ENCODE results near the gene KDM1A.

The KDM1A gene

GRCh38 chr1:23116921-23117699 lies 97.8 kb downstream of the KDM1A start:
- Histone ChIP-seq H3K27ac (ENCODE audit: low read length) (no peak overlapping the region), H3K9me3 (ENCODE audit: insufficient read depth, low read depth, low read length) (no peaks in the 10 kb centered on the region), H3K4me1 (ENCODE audit: insufficient read depth, low read length) (0 out of 2 replicates have a peak, but pooled peaks cover 5% of the 10 kb centered on the region), H3K27me3 (ENCODE audit: insufficient read depth, low read length) (no peaks in the 10 kb centered on the region), H3K36me3 (ENCODE audit: insufficient read depth, low read depth, low read length) (no peaks in the 10 kb centered on the region), H3K9ac (ENCODE audit: low read depth, low read length) (no peak overlapping the region), H3K4me3 (ENCODE audit: low read length) (no peak overlapping the region)

DNA sequence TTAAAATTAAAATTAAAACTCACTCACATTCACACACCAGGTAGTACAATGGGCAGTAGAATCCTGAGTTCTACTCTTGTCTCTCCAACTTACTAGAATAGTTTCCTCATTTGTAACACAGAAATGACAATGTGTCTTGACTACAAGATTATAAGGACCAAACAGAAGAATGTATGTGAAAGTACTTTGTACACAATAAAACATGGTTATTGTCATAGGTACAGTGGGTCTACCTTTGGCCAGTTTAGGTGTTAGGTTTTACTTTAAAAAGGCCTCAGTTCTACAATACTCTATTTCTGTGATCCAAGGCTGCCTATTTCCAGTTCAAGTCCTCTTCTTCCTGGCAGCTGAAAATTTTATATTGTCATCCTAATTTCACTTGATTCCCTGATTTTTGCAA lies 99.1 kb downstream of the KDM1A start:
- no peak overlapping the region for H3K9ac ChIP-seq (ENCODE audit: low read depth, low read length)
- H3K27me3 ChIP-seq (ENCODE audit: insufficient read depth, low read length), result no peaks in the 10 kb centered on the region
- no peaks in the 10 kb centered on the region for H3K36me3 ChIP-seq (ENCODE audit: insufficient read depth, low read depth, low read length)
- no peak overlapping the region for H3K4me3 ChIP-seq (ENCODE audit: low read length)
- peaks cover 10% of the 10 kb centered on the region for H3K4me1 ChIP-seq (ENCODE audit: insufficient read depth, low read length)
- H3K9me3 ChIP-seq (ENCODE audit: insufficient read depth, low read depth, low read length), result no peaks in the 10 kb centered on the region
- H3K27ac ChIP-seq (ENCODE audit: low read length), result no peak overlapping the region

DNA sequence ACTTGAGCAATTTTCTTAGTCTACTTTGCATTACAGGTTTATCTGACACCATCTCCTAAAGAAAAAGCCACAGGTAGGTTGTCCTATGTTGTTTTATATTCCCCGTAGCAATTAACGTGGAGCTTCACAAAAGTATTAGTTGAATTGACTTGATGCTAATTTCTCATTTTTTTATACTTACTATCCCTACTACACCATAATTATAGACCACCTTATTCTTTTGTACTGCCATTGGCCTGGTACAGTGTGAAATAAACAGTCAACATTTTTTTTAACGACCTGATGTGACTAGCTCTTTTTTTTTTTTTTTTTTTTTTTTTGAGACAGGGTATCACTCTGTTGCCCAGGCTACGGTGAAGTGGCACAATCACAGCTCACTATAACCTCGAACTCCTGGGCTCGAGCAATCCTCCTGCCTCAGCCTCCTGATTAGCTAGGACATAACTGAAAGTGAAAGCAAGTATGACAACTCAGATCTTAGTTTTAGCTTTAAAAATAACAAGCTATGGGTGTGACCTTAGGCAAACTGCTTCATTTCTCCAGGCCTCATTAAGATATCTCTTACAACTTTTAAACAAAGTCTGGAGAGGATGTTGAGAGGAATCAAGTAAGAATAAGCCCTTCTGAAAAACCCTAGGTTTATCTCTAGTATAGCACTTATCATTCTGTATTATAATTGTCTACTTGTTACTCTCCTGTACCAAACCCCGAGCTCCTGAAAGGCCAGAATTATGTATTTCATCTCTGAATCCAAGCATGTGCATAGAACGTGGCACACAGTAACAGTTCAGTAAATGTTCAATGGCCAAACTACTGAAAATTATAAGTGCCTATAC lies 99.9 kb downstream of the KDM1A start:
- Histone ChIP-seq H3K9me3 (ENCODE audit: insufficient read depth, low read depth, low read length) (no peaks in the 10 kb centered on the region), H3K27me3 (ENCODE audit: insufficient read depth, low read length) (no peaks in the 10 kb centered on the region), H3K36me3 (ENCODE audit: insufficient read depth, low read depth, low read length) (no peaks in the 10 kb centered on the region), H3K4me3 (ENCODE audit: low read length) (no peak overlapping the region), H3K4me1 (ENCODE audit: insufficient read depth, low read length) (peaks cover 9% of the 10 kb centered on the region), H3K27ac (ENCODE audit: low read length) (no peak overlapping the region), H3K9ac (ENCODE audit: low read depth, low read length) (no peak overlapping the region)

DNA sequence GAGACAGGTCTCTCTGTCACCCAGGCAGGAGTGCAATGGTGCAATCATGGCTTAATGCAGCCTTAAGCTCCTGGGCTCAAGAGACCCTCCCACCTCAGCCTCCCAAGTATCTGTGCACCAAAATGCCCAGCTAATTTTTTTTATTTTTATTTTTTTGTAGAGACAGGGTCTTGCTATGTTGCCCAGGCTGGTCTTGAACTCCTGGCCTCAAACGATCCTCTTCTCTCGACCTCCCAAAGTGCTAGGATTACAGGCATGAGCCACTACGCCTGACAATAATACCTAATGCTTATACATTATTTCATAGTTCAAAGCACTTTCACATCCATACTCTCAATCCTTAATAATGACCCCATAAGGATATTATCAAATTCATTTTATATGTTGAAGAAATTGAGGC lies 101.1 kb downstream of the KDM1A start:
- Histone ChIP-seq H3K9ac (ENCODE audit: low read depth, low read length) (no peak overlapping the region), H3K4me1 (ENCODE audit: insufficient read depth, low read length) (peaks cover 9% of the 10 kb centered on the region), H3K27me3 (ENCODE audit: insufficient read depth, low read length) (no peaks in the 10 kb centered on the region), H3K9me3 (ENCODE audit: insufficient read depth, low read depth, low read length) (no peaks in the 10 kb centered on the region), H3K27ac (ENCODE audit: low read length) (no peak overlapping the region), H3K36me3 (ENCODE audit: insufficient read depth, low read depth, low read length) (no peaks in the 10 kb centered on the region), H3K4me3 (ENCODE audit: low read length) (no peak overlapping the region)

DNA sequence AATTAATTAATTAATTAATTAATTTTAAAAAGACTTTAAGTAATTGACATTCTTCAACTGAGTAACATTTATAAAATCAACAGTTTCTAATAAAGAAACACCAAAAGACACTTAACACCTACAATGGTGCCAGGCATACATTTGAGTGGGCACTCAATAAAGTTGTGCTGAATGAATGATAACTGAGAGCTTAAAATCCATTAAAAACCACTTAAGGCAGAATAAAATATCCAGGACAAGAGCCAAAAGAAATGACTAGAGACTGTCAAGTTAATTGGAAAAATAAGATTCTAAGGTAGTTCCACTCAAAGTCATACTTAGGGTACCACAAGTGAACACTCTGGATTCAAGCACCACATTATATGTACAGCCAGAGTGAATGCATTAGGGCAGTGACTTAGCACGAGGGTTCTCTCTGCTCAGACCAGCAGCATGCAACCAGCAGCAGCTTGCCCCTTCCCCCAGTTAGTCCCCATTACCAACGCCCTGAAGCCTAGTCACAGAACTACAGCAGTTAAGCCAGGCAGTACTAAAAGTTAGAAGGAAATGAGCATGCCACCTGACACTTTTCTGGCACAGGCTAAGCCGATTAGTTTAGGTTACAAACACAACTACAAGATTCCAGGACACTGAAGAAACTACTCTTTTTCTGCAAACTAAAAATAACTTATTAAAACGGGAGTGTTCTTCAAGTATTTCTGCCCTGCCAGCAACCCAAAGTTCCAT lies 102.9 kb downstream of the KDM1A start:
- H3K9me3 ChIP-seq (ENCODE audit: insufficient read depth, low read depth, low read length), result no peaks in the 10 kb centered on the region
- no peak overlapping the region for H3K27ac ChIP-seq (ENCODE audit: low read length)
- no peak overlapping the region for H3K9ac ChIP-seq (ENCODE audit: low read depth, low read length)
- H3K36me3 ChIP-seq (ENCODE audit: insufficient read depth, low read depth, low read length), result no peaks in the 10 kb centered on the region
- peaks cover 9% of the 10 kb centered on the region for H3K4me1 ChIP-seq (ENCODE audit: insufficient read depth, low read length)
- H3K27me3 ChIP-seq (ENCODE audit: insufficient read depth, low read length), result no peaks in the 10 kb centered on the region
- no peak overlapping the region for H3K4me3 ChIP-seq (ENCODE audit: low read length)

GRCh38 chr1:23122796-23123195 lies 103.5 kb downstream of the KDM1A start:
- Histone ChIP-seq H3K4me1 (ENCODE audit: insufficient read depth, low read length) (peaks cover 9% of the 10 kb centered on the region), H3K27me3 (ENCODE audit: insufficient read depth, low read length) (no peaks in the 10 kb centered on the region), H3K9ac (ENCODE audit: low read depth, low read length) (no peak overlapping the region), H3K4me3 (ENCODE audit: low read length) (no peak overlapping the region), H3K36me3 (ENCODE audit: insufficient read depth, low read depth, low read length) (no peaks in the 10 kb centered on the region), H3K27ac (ENCODE audit: low read length) (no peak overlapping the region), H3K9me3 (ENCODE audit: insufficient read depth, low read depth, low read length) (no peaks in the 10 kb centered on the region)

DNA sequence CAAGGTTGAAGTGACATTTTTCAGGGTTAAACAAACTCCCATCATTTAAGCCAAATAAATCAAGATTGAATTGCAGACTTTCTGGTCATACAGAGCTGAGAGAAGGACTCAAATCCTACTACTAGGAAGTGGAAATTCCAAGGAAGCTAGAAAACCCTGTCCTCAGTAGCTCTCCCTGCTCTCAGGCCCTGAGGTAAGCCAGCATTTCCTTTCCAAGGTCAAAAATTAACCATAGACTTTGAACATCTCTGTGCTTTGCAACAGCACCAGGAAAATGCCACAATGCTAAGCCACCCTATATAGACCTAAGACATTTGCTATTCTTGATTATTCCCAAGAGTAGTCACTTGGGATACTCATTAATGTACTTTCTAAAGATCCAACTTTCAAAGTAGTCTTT lies 104.3 kb downstream of the KDM1A start:
- Histone ChIP-seq H3K27me3 (ENCODE audit: insufficient read depth, low read length) (no peaks in the 10 kb centered on the region), H3K4me1 (ENCODE audit: insufficient read depth, low read length) (peaks cover 9% of the 10 kb centered on the region), H3K9ac (ENCODE audit: low read depth, low read length) (no peak overlapping the region), H3K9me3 (ENCODE audit: insufficient read depth, low read depth, low read length) (no peaks in the 10 kb centered on the region), H3K4me3 (ENCODE audit: low read length) (no peak overlapping the region), H3K36me3 (ENCODE audit: insufficient read depth, low read depth, low read length) (no peaks in the 10 kb centered on the region), H3K27ac (ENCODE audit: low read length) (no peak overlapping the region)

DNA sequence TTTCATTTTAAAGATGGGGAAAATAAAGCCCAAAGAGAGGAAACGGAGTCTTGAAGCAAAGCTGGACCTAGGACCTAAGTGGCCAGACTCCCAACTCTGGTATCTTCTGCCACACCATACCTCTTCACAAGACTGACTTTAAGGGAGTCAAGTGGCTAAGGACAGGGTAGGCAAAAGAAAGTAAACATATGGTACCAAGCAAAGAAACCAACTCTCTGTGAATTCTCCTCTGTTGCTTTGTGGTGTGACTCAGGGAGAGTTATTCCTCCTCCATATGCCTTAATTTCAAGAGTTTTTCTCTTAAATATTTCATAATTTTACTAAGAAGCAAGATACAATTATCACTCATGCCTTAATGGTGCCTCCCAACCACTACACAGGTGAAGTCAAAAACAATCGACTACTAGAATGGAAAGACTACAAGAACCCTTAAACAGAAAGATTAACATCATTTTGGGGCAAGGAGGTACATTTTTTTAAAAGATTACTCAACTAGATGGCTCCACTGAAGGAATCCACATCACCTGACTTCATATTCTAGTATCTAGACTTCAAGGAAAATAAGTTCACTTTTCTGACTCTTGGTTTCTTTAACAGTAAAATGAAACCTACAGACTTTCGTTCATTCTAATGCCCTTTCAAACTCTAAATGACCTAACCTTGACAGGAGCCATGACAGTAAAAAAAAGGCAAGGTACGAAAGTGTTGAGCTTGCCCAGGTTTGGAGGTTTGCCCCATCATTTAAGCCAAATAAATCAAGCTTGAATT lies 105.2 kb downstream of the KDM1A start:
- peaks cover 9% of the 10 kb centered on the region for H3K4me1 ChIP-seq (ENCODE audit: insufficient read depth, low read length)

DNA sequence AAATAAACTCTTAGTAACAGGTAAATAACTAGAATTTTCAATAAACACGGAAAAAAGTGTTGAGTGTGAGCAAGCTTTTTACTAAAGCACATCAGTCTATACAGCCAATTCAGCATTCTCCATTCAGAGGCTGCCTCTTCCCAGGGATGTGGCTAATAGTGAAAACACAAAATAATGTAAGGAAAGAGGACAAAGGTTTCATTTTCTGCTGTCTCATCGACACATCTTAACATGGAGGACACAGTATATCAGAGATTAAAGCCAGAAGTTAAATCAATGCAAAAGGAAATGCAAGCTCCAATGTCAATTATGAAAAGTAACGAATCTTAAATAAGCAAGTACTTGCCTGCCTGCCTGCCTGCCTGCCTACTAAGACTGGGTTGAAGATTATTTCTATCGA lies 106.2 kb downstream of the KDM1A start:
- H3K9ac ChIP-seq (ENCODE audit: low read depth, low read length), result no peak overlapping the region
- H3K4me3 ChIP-seq (ENCODE audit: low read length), result no peak overlapping the region
- no peaks in the 10 kb centered on the region for H3K27me3 ChIP-seq (ENCODE audit: insufficient read depth, low read length)
- no peaks in the 10 kb centered on the region for H3K36me3 ChIP-seq (ENCODE audit: insufficient read depth, low read depth, low read length)
- peaks cover 9% of the 10 kb centered on the region for H3K4me1 ChIP-seq (ENCODE audit: insufficient read depth, low read length)
- no peaks in the 10 kb centered on the region for H3K9me3 ChIP-seq (ENCODE audit: insufficient read depth, low read depth, low read length)
- H3K27ac ChIP-seq (ENCODE audit: low read length), result no peak overlapping the region

More for the DNA sequence above, 105.2 kb downstream of the KDM1A start:
- H3K9ac ChIP-seq (ENCODE audit: low read depth, low read length), result no peak overlapping the region
- no peak overlapping the region for H3K4me3 ChIP-seq (ENCODE audit: low read length)
- H3K9me3 ChIP-seq (ENCODE audit: insufficient read depth, low read depth, low read length), result no peaks in the 10 kb centered on the region
- H3K27me3 ChIP-seq (ENCODE audit: insufficient read depth, low read length), result no peaks in the 10 kb centered on the region
- no peak overlapping the region for H3K27ac ChIP-seq (ENCODE audit: low read length)
- no peaks in the 10 kb centered on the region for H3K36me3 ChIP-seq (ENCODE audit: insufficient read depth, low read depth, low read length)

- Histone ChIP-seq H3K4me3 (ENCODE audit: low read length) (no peak overlapping the region), H3K9me3 (ENCODE audit: insufficient read depth, low read depth, low read length) (no peaks in the 10 kb centered on the region), H3K9ac (ENCODE audit: low read depth, low read length) (no peak overlapping the region), H3K27ac (ENCODE audit: low read length) (no peak overlapping the region), H3K27me3 (ENCODE audit: insufficient read depth, low read length) (no peaks in the 10 kb centered on the region), H3K36me3 (ENCODE audit: insufficient read depth, low read depth, low read length) (no peaks in the 10 kb centered on the region), H3K4me1 (ENCODE audit: insufficient read depth, low read length) (peaks cover 9% of the 10 kb centered on the region)
Observed at GRCh38 chr1:23126200-23126599, 106.9 kb downstream of the KDM1A start.

- H3K4me1 ChIP-seq (ENCODE audit: insufficient read depth, low read length), result peaks cover 9% of the 10 kb centered on the region
- H3K27me3 ChIP-seq (ENCODE audit: insufficient read depth, low read length), result no peaks in the 10 kb centered on the region
- no peak overlapping the region for H3K9ac ChIP-seq (ENCODE audit: low read depth, low read length)
- no peaks in the 10 kb centered on the region for H3K36me3 ChIP-seq (ENCODE audit: insufficient read depth, low read depth, low read length)
- H3K27ac ChIP-seq (ENCODE audit: low read length), result no peak overlapping the region
- H3K9me3 ChIP-seq (ENCODE audit: insufficient read depth, low read depth, low read length), result no peaks in the 10 kb centered on the region
- H3K4me3 ChIP-seq (ENCODE audit: low read length), result no peak overlapping the region
Observed at GRCh38 chr1:23126801-23127200, 107.5 kb downstream of the KDM1A start.

Data from iPS-20b (cell line).